NCI-H446 (cell line): Measurements from ENCODE around the gene MARCOL.
"Not testable (repeated sequence)": the region's sequence is repeated elsewhere in the genome, so short reads cannot be mapped to it uniquely, and the experiment has no call there.

Source experiments
- DNase-seq, 2 experiments: peaks; one replicate each; lab custom pipeline; 2025; lab: John Stamatoyannopoulos, UW

Gene MARCOL

DNA sequence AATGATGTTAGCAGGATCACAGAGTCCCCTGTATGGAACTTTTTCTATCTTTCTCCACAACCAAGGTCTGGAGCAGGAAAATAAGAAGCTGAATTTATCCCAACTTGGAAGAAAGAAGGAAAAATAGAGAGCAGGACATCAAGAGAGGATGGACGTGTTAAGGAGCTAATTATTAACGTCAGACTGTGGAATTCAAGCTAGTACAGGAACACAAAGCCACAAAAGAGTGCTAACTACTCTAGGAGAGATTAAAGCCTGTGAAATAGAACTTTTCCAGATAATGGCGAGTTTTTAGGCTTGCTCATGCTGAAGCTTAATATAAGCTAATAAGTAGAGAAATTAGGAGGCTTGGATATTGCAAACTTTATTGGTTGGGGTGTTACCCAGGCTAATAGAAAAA is 29.6 kb downstream of the MARCOL start:
- no peak for DNase-seq

DNA sequence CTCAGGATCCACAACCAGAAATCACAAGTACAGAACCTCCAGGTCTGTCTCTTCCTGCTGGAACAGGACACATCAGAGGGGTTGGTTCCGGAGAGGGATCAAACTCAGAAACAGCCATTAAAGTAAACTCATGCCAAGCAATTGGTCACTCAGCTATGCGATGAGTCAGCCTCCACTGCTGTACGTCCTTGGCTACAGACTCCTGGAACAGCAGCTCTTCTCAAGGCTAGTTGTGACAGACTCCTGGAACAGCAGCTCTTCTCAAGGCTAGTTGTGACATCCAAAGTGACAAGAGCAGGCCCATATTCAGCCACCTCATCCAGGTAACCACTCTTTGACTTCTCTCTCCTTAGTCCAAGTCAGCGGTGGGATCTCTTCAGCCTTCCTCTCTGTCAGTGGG is 30.2 kb downstream of the MARCOL start, which contains the start of gene SPINK13:
SPINK13 (plus strand) TSS at position 229 of the 400 bp plus-strand sequence. CDS start 1,279 bp downstream, outside the sequence.
- no peak for DNase-seq

DNA sequence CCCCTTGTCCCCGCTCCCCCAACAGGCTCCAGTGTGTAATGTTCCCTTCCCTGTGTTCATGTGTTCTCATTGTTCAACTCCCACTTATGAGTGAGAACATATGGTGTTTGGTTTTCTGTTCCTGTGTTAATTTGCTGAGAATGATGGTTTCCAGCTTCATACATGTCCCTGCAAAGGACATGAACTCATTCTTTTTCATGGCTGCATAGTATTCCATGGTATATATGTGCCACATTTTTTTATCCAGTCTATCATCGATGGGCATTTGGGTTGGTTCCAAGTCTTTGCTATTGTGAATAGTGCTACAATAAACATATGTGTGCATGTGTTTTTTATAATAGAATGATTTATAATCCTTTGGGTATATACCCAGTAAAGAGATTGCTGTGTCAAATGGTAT is 36.8 kb downstream of the MARCOL start:
- not testable (repeated sequence) for DNase-seq

DNA sequence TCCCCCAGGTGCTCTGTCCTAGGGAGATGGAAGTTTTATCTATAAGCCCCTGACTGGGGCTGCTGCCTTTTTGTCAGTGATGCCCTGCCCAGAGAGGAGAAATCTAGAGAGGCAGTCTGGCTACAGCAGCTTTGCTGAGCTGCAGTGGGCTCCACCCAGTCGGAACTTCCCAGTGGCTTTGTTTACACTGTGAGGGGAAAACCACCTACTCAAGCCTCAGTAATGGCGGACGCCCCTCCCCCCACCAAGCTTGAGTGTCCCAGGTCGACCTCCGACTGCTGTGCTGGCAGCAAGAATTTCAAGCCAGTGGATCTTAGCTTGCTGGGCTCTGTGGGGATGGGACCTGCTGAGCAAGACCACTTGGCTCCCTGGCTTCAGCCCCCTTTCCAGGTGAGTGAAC is 42.6 kb downstream of the MARCOL start:
- not testable (repeated sequence) for DNase-seq

DNA sequence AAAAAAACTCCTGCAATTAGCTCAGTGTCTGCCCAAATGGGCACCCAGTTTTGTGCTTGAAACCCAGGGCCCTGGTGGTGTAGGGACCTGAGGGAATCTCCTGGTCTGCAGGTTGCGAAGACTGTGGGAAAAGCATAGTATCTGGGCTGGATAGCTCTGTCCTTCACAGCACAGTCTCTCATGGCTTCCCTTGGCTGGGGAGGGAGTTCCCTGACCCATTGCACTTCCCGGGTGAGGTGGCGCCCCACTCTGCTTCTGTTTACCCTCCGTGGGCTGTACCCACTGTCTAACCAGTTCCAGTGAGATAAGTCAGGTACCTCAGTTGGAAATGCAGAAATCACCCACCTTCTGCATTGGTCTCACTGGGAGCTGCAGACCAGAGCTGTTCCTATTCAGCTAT is 43.0 kb downstream of the MARCOL start:
- DNase-seq: not testable (repeated sequence)

DNA sequence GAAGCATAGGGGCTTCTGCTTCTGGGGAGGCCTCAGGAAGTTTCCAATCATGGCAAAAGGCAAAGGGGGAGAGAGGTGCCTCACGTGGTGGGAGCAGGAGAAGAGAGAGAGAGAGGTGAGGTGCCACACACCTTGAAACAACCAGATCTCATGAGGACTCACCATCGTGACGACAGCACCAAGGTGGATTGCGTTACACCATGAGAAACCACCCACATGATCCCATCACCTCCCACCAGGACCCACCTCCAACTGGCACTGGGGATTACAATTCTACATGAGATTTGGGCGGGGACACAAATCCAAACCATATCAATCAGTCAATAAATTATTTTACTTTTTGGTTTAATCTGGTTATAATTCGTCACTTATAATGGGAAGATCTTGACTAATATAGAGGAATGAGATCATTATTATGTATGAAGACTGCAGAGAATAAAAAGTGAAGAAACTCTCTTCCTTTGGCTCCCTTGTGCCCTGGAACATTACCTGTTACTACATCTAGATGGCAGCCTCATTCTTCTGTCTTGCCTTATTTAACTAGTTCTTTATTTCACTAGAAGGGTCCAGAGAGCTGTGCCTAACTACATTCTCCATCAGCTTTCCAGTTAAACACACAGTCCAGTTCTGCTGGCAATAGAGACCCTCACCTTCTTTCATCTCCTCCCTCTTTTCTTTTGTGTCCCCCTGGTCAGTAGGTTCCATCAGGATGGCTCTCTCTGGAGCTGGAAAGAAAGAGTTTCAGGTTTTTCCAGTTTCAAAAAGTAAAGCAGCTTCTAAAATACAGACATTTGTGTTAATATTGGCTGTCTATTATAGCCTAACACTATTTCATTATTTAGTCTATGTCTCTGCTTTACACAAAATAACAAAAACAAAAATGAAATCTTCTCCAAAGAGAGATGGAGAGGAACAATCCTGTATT is 52.2 kb downstream of the MARCOL start:
- DNase-seq: peak in 1 of 2 experiments; percentile 3
